GM06990 (cell line): ENCODE measurements around the gene EXTL1.

ENCODE experiments used
- DNase-seq: peaks from one replicate; pipeline ENCODE4 v3.0.0-alpha.2; 2011; ENCODE audit not compliant: insufficient read length; ENCODE audit errors: extremely low read depth
- H3K27me3 ChIP-seq: replicated peaks from 2 replicates; pipeline ENCODE4 v1.6.0; 2011; ENCODE audit warnings: low read length; ENCODE audit not compliant: control insufficient read depth, insufficient read depth
- H3K36me3 ChIP-seq: 2 replicates; pipeline ENCODE4 v1.5.1; 2011; ENCODE audit warnings: low read length; ENCODE audit not compliant: control insufficient read depth, insufficient read depth
- H3K4me3 ChIP-seq: replicated peaks from 2 replicates; pipeline ENCODE4 v1.5.1; 2011; ENCODE audit warnings: low read depth, mild to moderate bottlenecking, control low read depth, low read length
- CTCF ChIP-seq: IDR thresholded peaks from 2 replicates; pipeline ENCODE4 v1.5.1; 2011; ENCODE audit warnings: low read length, control low read depth, mild to moderate bottlenecking, inconsistent platforms; ENCODE audit not compliant: insufficient read depth, poor library complexity, severe bottlenecking

The EXTL1 gene

GRCh38 chr1:26014179-26014578 lies 7.4 kb upstream of the EXTL1 start:
- H3K36me3 ChIP-seq, result no peaks in the 10 kb centered on the region
- no peak for DNase-seq
- no peak for TF ChIP-seq CTCF
- no peaks in the 10 kb centered on the region for H3K27me3 ChIP-seq
- no peak overlapping the region for H3K4me3 ChIP-seq

- no peaks in the 10 kb centered on the region for H3K36me3 ChIP-seq
- no peak for DNase-seq
- H3K4me3 ChIP-seq, result no peak overlapping the region
- H3K27me3 ChIP-seq, result no peaks in the 10 kb centered on the region; the same call in 1 of the 2 replicates
- no peak for TF ChIP-seq CTCF
These were observed 6.2 kb upstream of the EXTL1 start for GRCh38 chr1:26015358-26015757.

GRCh38 chr1:26016258-26016952 lies 5.2 kb upstream of the EXTL1 start:
- no peak for TF ChIP-seq CTCF
- Histone ChIP-seq H3K4me3 (no peak overlapping the region), H3K36me3 (no peaks in the 10 kb centered on the region), H3K27me3 (no peaks in the 10 kb centered on the region; the same call in 1 of the 2 replicates)
- DNase-seq, result no peak

- no peak for DNase-seq
- Histone ChIP-seq H3K4me3 (no peak overlapping the region), H3K36me3 (no peaks in the 10 kb centered on the region), H3K27me3 (no peaks in the 10 kb centered on the region; the same call in 1 of the 2 replicates)
- TF ChIP-seq CTCF, result no peak
These were observed 4.5 kb upstream of the EXTL1 start for GRCh38 chr1:26016953-26017545.

- no peaks in the 10 kb centered on the region for H3K36me3 ChIP-seq
- no peak overlapping the region for H3K4me3 ChIP-seq
- no peaks in the 10 kb centered on the region; the same call in 1 of the 2 replicates for H3K27me3 ChIP-seq
- no peak for DNase-seq
- no peak for TF ChIP-seq CTCF
These were observed 4.0 kb upstream of the EXTL1 start for GRCh38 chr1:26017606-26018005.
